ENCODE results near the gene TNFSF11. TPM values are rescaled to one million over a fixed set of nuclear protein-coding genes. Genes with fewer than 3 reads are reported as not detected.

Gene TNFSF11
- total RNA-seq (0.07 TPM in 1 of 2 replicates, not detected in the other), polyA plus RNA-seq (not detected in 2 replicates)

- Histone ChIP-seq H3K27me3 (peaks cover 49% of the 10 kb centered on the region), H3K4me1 (ENCODE audit: low read depth) (no peaks in the 10 kb centered on the region), H3K36me3 (no peaks in the 10 kb centered on the region), H3K9me3 (ENCODE audit: low read depth) (no peaks in the 10 kb centered on the region), H3K27ac (no peak within 1 kb of the TSS), H3K4me3 (peak within 1 kb of the TSS; percentile 18)
- TF ChIP-seq CTCF (IDR thresholded peaks at IDR 0.05; ENCODE audit: low read depth, low read length): no peak
- peak; percentile 10 to 33 for DNase-seq (ENCODE audit: low read depth in 1 of 2, low spot score in 1 of 2)
Observed at GRCh38 chr13:42574011-42574410, at the start of gene TNFSF11. Gene TNFSF11, plus strand, starts transcription at chr13:42574152. Its CDS starts 152 bp downstream, at chr13:42574304.

GRCh38 chr13:42524487-42525034, 49.4 kb upstream of the TNFSF11 start:
- Histone ChIP-seq H3K4me3 (no peak overlapping the region), H3K27ac (no peak overlapping the region), H3K9me3 (ENCODE audit: low read depth) (no peaks in the 10 kb centered on the region), H3K36me3 (no peaks in the 10 kb centered on the region), H3K27me3 (no peaks in the 10 kb centered on the region), H3K4me1 (ENCODE audit: low read depth) (no peaks in the 10 kb centered on the region)
- TF ChIP-seq CTCF (IDR thresholded peaks at IDR 0.05; ENCODE audit: low read depth, low read length): no peak
- DNase-seq (ENCODE audit: low read depth in 1 of 2, low spot score in 1 of 2): no peak

GRCh38 chr13:42525035-42525504, 48.9 kb upstream of the TNFSF11 start:
- peak in 1 of 2 donors; percentile 77 for DNase-seq (ENCODE audit: low read depth in 1 of 2, low spot score in 1 of 2)
- no peaks in the 10 kb centered on the region for H3K27me3 ChIP-seq
- no peak overlapping the region for H3K27ac ChIP-seq

GRCh38 chr13:42526276-42526675, 47.7 kb upstream of the TNFSF11 start:
- H3K4me3 ChIP-seq: no peak overlapping the region
- H3K36me3 ChIP-seq: no peaks in the 10 kb centered on the region
- no peak for TF ChIP-seq CTCF (IDR thresholded peaks at IDR 0.05; ENCODE audit: low read depth, low read length)
- H3K27me3 ChIP-seq: no peaks in the 10 kb centered on the region
- H3K4me1 ChIP-seq (ENCODE audit: low read depth): no peaks in the 10 kb centered on the region
- DNase-seq (ENCODE audit: low read depth in 1 of 2, low spot score in 1 of 2): no peak
- H3K9me3 ChIP-seq (ENCODE audit: low read depth): no peaks in the 10 kb centered on the region
- no peak overlapping the region for H3K27ac ChIP-seq

More at GRCh38 chr13:42525035-42525504, 48.9 kb upstream of the TNFSF11 start:
- H3K9me3 ChIP-seq (ENCODE audit: low read depth): no peaks in the 10 kb centered on the region
- no peak overlapping the region for H3K4me3 ChIP-seq
- TF ChIP-seq CTCF (IDR thresholded peaks at IDR 0.05; ENCODE audit: low read depth, low read length): no peak
- H3K4me1 ChIP-seq (ENCODE audit: low read depth): no peaks in the 10 kb centered on the region
- no peaks in the 10 kb centered on the region for H3K36me3 ChIP-seq

- no peak for TF ChIP-seq CTCF (IDR thresholded peaks at IDR 0.05; ENCODE audit: low read depth, low read length)
- no peak overlapping the region for H3K4me3 ChIP-seq
- H3K27ac ChIP-seq: no peak overlapping the region
- no peaks in the 10 kb centered on the region for H3K9me3 ChIP-seq (ENCODE audit: low read depth)
- DNase-seq (ENCODE audit: low read depth in 1 of 2, low spot score in 1 of 2): no peak
- H3K4me1 ChIP-seq (ENCODE audit: low read depth): no peaks in the 10 kb centered on the region
- H3K36me3 ChIP-seq: no peaks in the 10 kb centered on the region
- H3K27me3 ChIP-seq: no peaks in the 10 kb centered on the region
Observed at GRCh38 chr13:42526804-42527203, 47.1 kb upstream of the TNFSF11 start.
